ENCODE results near the gene SLIT3.

SLIT3 gene

DNA sequence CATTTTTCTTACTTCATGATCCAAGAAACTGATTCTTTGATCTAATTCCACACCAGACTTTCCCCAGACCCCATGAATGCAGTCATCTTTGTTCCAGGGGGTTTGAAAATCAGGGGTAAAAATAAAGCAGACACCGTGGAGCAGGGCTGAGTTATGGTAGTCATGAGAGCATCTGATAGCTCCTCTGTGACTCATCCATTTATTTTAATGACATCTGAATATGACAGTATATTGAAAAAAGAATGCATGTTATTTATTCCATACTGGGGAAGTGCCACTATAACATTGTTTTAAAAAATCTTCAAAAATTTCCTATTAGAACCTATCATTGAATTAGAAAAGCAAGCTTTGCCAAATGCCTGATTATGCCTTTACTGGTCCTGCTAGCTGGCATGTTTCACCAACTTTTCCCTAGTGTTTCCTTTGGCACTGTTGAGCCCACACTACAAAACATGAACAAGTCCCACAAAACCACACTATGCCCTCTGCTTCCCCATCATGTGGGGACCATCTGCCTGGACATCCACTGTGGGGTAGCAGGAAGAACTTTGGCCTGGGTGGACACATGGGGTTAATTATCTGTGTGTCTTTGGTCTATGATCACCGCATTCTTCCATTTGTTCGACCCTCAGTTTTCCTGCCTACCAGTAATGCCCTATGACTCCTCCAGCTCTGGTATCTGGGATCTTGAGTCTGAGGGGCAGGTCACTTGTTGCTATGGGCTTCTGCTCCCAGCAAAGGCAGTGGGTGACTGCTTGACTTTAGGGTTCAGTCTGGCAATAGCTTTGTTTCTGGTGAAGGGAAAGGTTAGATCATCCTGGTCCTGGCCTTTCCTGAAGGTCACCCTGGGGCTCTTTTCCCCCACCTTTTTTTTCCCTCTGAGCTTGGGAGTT lies 639.1 kb downstream of the SLIT3 start:
- no peak for ATAC-seq (ENCODE audit: insufficient read depth, low read depth)
- DNase-seq = no peak
- Histone ChIP-seq H3K36me3 (ENCODE audit: insufficient read depth, low read length) (no peaks in the 10 kb centered on the region), H3K79me2 (ENCODE audit: insufficient read depth, low read length) (no peaks in the 10 kb centered on the region), H3K4me1 (ENCODE audit: insufficient read depth, low read length) (no peaks in the 10 kb centered on the region), H3K4me2 (ENCODE audit: insufficient read depth, low read length) (no peak overlapping the region), H2AFZ (ENCODE audit: low read depth, low read length) (no peak overlapping the region), H4K20me1 (ENCODE audit: insufficient read depth, low read length) (no peaks in the 10 kb centered on the region), H3K9me3 (ENCODE audit: insufficient read depth, low read length, severe bottlenecking) (no peaks in the 10 kb centered on the region), H3K4me3 (ENCODE audit: low read depth in 1 of 2, low read length in 2 of 2) (no peak overlapping the region), H3K27ac (ENCODE audit: low read length) (no peak overlapping the region), H3K9ac (ENCODE audit: low read depth, low read length) (no peak overlapping the region), H3K27me3 (ENCODE audit: insufficient read depth, low read length, poor library complexity) (peaks cover 8% of the 10 kb centered on the region)
- TF ChIP-seq, protein P1, sequence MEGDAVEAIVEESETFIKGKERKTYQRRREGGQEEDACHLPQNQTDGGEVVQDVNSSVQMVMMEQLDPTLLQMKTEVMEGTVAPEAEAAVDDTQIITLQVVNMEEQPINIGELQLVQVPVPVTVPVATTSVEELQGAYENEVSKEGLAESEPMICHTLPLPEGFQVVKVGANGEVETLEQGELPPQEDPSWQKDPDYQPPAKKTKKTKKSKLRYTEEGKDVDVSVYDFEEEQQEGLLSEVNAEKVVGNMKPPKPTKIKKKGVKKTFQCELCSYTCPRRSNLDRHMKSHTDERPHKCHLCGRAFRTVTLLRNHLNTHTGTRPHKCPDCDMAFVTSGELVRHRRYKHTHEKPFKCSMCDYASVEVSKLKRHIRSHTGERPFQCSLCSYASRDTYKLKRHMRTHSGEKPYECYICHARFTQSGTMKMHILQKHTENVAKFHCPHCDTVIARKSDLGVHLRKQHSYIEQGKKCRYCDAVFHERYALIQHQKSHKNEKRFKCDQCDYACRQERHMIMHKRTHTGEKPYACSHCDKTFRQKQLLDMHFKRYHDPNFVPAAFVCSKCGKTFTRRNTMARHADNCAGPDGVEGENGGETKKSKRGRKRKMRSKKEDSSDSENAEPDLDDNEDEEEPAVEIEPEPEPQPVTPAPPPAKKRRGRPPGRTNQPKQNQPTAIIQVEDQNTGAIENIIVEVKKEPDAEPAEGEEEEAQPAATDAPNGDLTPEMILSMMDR (IDR thresholded peaks at IDR 0.05; ENCODE audit: borderline replicate concordance, extremely low read depth, low read length, poor library complexity, severe bottlenecking) = no peak
- no peak for TF ChIP-seq EZH2 (IDR thresholded peaks at IDR 0.05; ENCODE audit: borderline replicate concordance, low read depth, low read length, severe bottlenecking)

DNA sequence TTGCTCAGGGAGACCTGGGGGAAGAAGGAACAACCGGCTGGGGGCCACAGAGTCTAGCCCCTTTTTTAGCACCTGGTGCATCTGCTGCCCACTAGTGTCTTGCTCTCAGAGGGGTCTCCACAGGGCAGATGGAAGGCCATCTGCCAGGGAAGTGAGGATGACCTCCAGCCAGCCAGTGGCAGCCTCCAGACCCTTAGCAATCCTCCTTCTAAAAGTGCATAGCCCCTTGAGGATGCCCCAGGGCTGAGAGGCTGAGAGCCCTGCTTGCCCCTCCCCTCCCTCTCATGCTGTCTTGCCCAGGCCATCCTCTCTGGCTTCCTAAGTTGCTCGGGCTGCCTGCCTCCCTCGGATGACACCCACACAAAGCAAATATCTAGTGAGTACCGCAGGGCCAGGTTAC lies 640.2 kb downstream of the SLIT3 start:
- no peaks in the 10 kb centered on the region for H4K20me1 ChIP-seq (ENCODE audit: insufficient read depth, low read length)
- H3K9ac ChIP-seq (ENCODE audit: low read depth, low read length) = no peak overlapping the region
- ATAC-seq (ENCODE audit: insufficient read depth, low read depth) (no peak), DNase-seq (no peak)
- TF ChIP-seq EZH2 (IDR thresholded peaks at IDR 0.05; ENCODE audit: borderline replicate concordance, low read depth, low read length, severe bottlenecking) = no peak
- TF ChIP-seq, protein P1 (IDR thresholded peaks at IDR 0.05; ENCODE audit: borderline replicate concordance, extremely low read depth, low read length, poor library complexity, severe bottlenecking) = no peak
- H3K79me2 ChIP-seq (ENCODE audit: insufficient read depth, low read length) = no peaks in the 10 kb centered on the region
- H3K4me1 ChIP-seq (ENCODE audit: insufficient read depth, low read length) = no peaks in the 10 kb centered on the region
- H2AFZ ChIP-seq (ENCODE audit: low read depth, low read length) = no peak overlapping the region
- no peaks in the 10 kb centered on the region for H3K36me3 ChIP-seq (ENCODE audit: insufficient read depth, low read length)
- no peaks in the 10 kb centered on the region for H3K9me3 ChIP-seq (ENCODE audit: insufficient read depth, low read length, severe bottlenecking)
- H3K27ac ChIP-seq (ENCODE audit: low read length) = no peak overlapping the region
- no peak overlapping the region for H3K4me2 ChIP-seq (ENCODE audit: insufficient read depth, low read length)
- peaks cover 8% of the 10 kb centered on the region for H3K27me3 ChIP-seq (ENCODE audit: insufficient read depth, low read length, poor library complexity)
- no peak overlapping the region for H3K4me3 ChIP-seq (ENCODE audit: low read depth in 1 of 2, low read length in 2 of 2)

DNA sequence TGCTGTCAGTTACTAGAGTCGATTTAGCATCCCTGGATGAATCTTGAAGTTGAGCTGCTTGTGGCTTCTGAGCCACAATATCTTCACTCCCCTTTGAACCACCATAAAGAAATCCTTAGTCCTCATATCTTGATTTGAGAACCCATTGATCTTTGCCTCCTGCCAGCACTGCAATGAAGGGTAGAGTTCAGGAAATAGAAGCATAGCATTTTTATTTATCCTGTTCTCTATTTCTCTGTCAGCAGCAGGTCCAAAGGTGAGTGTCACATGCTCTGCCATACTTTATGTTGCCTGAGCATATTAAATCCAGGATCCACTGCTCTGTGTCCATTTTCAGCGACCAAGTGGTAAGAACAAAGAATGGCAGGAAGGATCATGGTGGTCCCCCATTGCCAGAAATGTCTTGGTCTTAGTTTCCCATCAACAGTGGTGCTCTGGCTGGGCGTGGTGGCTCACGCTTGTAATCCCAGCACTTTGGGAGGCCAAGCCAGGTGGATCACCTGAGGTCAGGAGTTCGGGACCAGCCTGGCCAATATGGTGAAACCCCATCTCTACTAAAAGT lies 641.6 kb downstream of the SLIT3 start:
- H3K36me3 ChIP-seq (ENCODE audit: insufficient read depth, low read length) = no peaks in the 10 kb centered on the region
- no peak overlapping the region for H3K4me2 ChIP-seq (ENCODE audit: insufficient read depth, low read length)
- no peak for TF ChIP-seq EZH2 (IDR thresholded peaks at IDR 0.05; ENCODE audit: borderline replicate concordance, low read depth, low read length, severe bottlenecking)
- TF ChIP-seq, protein P1 (IDR thresholded peaks at IDR 0.05; ENCODE audit: borderline replicate concordance, extremely low read depth, low read length, poor library complexity, severe bottlenecking) = no peak
- H3K9me3 ChIP-seq (ENCODE audit: insufficient read depth, low read length, severe bottlenecking) = no peaks in the 10 kb centered on the region
- H2AFZ ChIP-seq (ENCODE audit: low read depth, low read length) = no peak overlapping the region
- peaks cover 6% of the 10 kb centered on the region for H3K27me3 ChIP-seq (ENCODE audit: insufficient read depth, low read length, poor library complexity)
- H3K4me3 ChIP-seq (ENCODE audit: low read depth in 1 of 2, low read length in 2 of 2) = no peak overlapping the region
- no peaks in the 10 kb centered on the region for H3K4me1 ChIP-seq (ENCODE audit: insufficient read depth, low read length)
- no peaks in the 10 kb centered on the region for H4K20me1 ChIP-seq (ENCODE audit: insufficient read depth, low read length)
- no peak for DNase-seq
- no peak overlapping the region for H3K27ac ChIP-seq (ENCODE audit: low read length)
- no peak overlapping the region for H3K9ac ChIP-seq (ENCODE audit: low read depth, low read length)
- H3K79me2 ChIP-seq (ENCODE audit: insufficient read depth, low read length) = no peaks in the 10 kb centered on the region
- ATAC-seq (ENCODE audit: insufficient read depth, low read depth) = no peak

Data from DND-41 (cell line).